Lung (tissue), 12 donors: ENCODE measurements around the gene OCLN. TPM values are rescaled to one million over a fixed set of nuclear protein-coding genes. Genes with fewer than 3 reads are reported as not detected.

ENCODE experiments used
- ATAC-seq: fragments of 200-7000 bp; cut with Tn5 transposase; one replicate; pipeline ENCODE4 v1.9.1; 2020; ENCODE audit warnings: moderate number of reproducible peaks; ENCODE audit not compliant: insufficient read depth, low FRiP score
- DNase-seq, 3 donors: peaks; one replicate each; pipeline ENCODE4 v3.0.0-alpha.2; 2013 to 2017
- H3K27ac ChIP-seq, 2 donors: one replicate each; pipeline ENCODE4 v1.5.1; 2013; ENCODE audit warnings: mild to moderate bottlenecking in 2 of 2, moderate library complexity in 2 of 2, control low read depth in 1 of 2, inconsistent platforms in 1 of 2, low read depth in 1 of 2, low read length in 1 of 2
- H3K27me3 ChIP-seq, 3 donors: one replicate each; pipeline ENCODE4 v1.5.1; 2013; ENCODE audit warnings: low read length in 2 of 3; ENCODE audit not compliant: control insufficient read depth in 3 of 3, insufficient read depth in 3 of 3
- H3K36me3 ChIP-seq, 4 donors: one replicate each; pipeline ENCODE4 v1.5.1; 2013; ENCODE audit warnings: low read length in 4 of 4, mild to moderate bottlenecking in 1 of 4, moderate library complexity in 1 of 4; ENCODE audit not compliant: control insufficient read depth in 4 of 4, insufficient read depth in 4 of 4
- H3K4me1 ChIP-seq, 5 donors: one replicate each; pipeline ENCODE4 v1.5.1; 2013; ENCODE audit warnings: low read length in 5 of 5, mild to moderate bottlenecking in 2 of 5, moderate library complexity in 1 of 5; ENCODE audit not compliant: control insufficient read depth in 5 of 5, insufficient read depth in 5 of 5
- H3K4me3 ChIP-seq: one replicate; pipeline ENCODE4 v1.5.1; 2013; ENCODE audit warnings: mild to moderate bottlenecking, control low read depth, moderate library complexity
- H3K9ac ChIP-seq, 2 donors: one replicate each; pipeline ENCODE4 v1.5.1; 2013; ENCODE audit warnings: low read length in 2 of 2, control low read depth in 1 of 2; ENCODE audit not compliant: insufficient read depth in 1 of 2
- H3K9me3 ChIP-seq, 4 donors: one replicate each; pipeline ENCODE4 v1.5.1; 2013; ENCODE audit warnings: low read length in 3 of 4, mild to moderate bottlenecking in 1 of 4, moderate library complexity in 1 of 4; ENCODE audit not compliant: control insufficient read depth in 4 of 4, insufficient read depth in 3 of 4
- WGBS, 2 donors: extraction: QIAGEN DNeasy Blood & Tissue Kit; methylation state at CpG; one replicate each; pipeline ENCODE4 v1.1.7; 2013; 5-methylcytosine and 5-hydroxymethylcytosine counted together
- polyA plus RNA-seq, 2 donors: library from polyadenylated mRNA; stranded (reverse); fragments of 200-250 nt; gene quantifications; one replicate each; pipeline ENCODE4 v1.2.1, GENCODE V29; 2013
- total RNA-seq, 2 donors: library from RNA; depleted of rRNA in 1 of 2; stranded (reverse); fragments of >200 nt in 1 of 2; gene quantifications; one replicate each; pipeline ENCODE4 v1.2.1, GENCODE V29; 2014 to 2021
- TF ChIP-seq, protein P1 (sequence below): IDR thresholded peaks from 2 replicates; pipeline ENCODE4 v1.5.1; 2012; ENCODE audit warnings: mild to moderate bottlenecking; ENCODE audit errors: control extremely low read depth, extremely low read depth
- donor health status: control.
- donor health status: control.
- donor health status: Bipolar disorder and iron deficiency.
- donor health status: healthy.
- donor health status: DM: yes; HTN: yes; CAD: no.

Gene OCLN
- total and polyA plus RNA-seq, 4 donors: 19.7 to 129 (median 46.6) TPM

DNA sequence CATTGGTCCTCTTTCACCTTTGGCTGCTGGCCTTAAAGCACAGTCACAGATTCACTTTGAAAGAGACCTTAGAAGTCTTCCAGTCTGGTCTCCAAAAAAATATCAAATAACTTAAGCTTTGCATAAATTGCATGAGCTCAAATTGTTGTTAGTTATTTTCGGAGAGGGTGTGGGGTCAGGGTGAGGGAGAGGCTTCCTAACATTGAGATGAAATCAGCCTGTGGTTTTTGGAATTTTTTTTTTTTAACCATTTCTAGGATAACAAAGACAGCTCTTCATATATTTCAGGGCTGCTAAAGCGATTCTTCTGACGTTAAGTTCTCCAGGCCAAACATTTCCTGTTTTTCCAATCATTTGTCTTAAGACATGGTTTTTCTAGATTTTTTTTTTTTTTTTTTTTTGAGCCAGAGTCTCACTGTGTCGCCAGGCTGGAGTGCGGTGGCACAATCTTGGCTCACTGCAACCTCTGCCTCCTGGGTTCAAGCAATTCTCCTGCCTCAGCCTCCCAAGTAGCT lies 4.5 kb downstream of the OCLN start:
- ATAC-seq (no peak), DNase-seq (peak in 1 of 3 donors; percentile 22)
- H3K9ac ChIP-seq: peak overlapping the region in 1 of 2 donors; percentile 16
- peaks cover 0 to 25% (median 24%) of the 10 kb centered on the region in 3 donors for H3K27me3 ChIP-seq
- TF ChIP-seq, protein P1, sequence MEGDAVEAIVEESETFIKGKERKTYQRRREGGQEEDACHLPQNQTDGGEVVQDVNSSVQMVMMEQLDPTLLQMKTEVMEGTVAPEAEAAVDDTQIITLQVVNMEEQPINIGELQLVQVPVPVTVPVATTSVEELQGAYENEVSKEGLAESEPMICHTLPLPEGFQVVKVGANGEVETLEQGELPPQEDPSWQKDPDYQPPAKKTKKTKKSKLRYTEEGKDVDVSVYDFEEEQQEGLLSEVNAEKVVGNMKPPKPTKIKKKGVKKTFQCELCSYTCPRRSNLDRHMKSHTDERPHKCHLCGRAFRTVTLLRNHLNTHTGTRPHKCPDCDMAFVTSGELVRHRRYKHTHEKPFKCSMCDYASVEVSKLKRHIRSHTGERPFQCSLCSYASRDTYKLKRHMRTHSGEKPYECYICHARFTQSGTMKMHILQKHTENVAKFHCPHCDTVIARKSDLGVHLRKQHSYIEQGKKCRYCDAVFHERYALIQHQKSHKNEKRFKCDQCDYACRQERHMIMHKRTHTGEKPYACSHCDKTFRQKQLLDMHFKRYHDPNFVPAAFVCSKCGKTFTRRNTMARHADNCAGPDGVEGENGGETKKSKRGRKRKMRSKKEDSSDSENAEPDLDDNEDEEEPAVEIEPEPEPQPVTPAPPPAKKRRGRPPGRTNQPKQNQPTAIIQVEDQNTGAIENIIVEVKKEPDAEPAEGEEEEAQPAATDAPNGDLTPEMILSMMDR: no peak
- WGBS, 2 donors: 37 to 41% methylated on average over 5 of the region's 5 CpGs
- H3K27ac ChIP-seq: peak overlapping the region in 1 of 2 donors; percentile 67
- peaks cover 0 to 19% (median 2%) of the 10 kb centered on the region in 5 donors for H3K4me1 ChIP-seq
- no peaks in the 10 kb centered on the region for H3K9me3 ChIP-seq
- H3K4me3 ChIP-seq: no peak overlapping the region
- H3K36me3 ChIP-seq: no peaks in the 10 kb centered on the region

DNA sequence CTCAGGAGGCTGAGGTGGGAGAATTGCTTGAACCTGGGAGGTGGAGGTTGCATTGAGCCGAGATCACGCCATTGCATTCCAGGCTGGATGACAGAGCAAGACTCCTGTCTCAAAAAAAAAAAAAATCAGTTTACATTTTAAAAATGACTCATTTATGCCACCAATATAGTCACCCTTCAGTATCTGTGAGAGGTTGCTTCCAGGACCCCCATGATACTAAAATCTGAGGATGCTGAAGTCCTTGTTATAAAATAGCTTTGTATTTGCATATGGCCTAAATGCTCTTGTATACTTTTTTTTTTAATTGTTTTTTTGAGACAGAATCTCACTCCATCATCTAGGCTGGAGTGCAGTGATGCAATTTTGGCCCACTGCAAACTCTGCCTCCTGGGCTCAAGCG lies 5.8 kb downstream of the OCLN start:
- WGBS, 2 donors: 83 to 95% methylated on average over 3 of the region's 3 CpGs
- no peak for DNase-seq

DNA sequence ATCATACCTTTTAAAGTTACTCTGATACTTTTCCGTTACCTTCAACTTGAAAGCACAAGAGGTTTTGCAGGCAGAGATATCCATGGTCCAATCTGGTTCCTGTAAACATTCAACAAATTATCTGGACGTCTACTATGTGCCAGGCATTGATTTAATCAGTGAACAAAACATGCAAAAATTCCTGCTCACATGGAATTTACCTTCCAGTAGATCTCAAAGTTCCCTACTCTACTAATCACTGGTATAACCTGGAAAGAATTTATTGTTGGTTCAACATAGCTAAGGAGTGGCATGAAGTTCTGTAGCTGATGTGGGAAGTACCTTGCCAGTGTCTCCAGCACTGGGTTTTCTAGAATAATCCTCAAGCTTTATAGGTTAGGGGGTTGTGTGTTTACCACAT lies 9.8 kb downstream of the OCLN start:
- no peaks in the 10 kb centered on the region for H3K27me3 ChIP-seq
- 42 to 76% methylated on average over 2 of the region's 2 CpGs for WGBS, 2 donors
- H3K4me3 ChIP-seq: no peak overlapping the region
- no peaks in the 10 kb centered on the region for H3K36me3 ChIP-seq
- DNase-seq (no peak), ATAC-seq (no peak)
- H3K4me1 ChIP-seq: peaks cover 0 to 7% (median 0%) of the 10 kb centered on the region in 5 donors
- H3K9ac ChIP-seq: no peak overlapping the region
- peak overlapping the region in 1 of 2 donors; percentile 85 for H3K27ac ChIP-seq
- no peaks in the 10 kb centered on the region for H3K9me3 ChIP-seq
- TF ChIP-seq, protein P1: no peak

More for the DNA sequence above, 5.8 kb downstream of the OCLN start:
- no peaks in the 10 kb centered on the region for H3K36me3 ChIP-seq
- peaks cover 0 to 21% (median 16%) of the 10 kb centered on the region in 3 donors for H3K27me3 ChIP-seq
- no peak for ATAC-seq
- no peaks in the 10 kb centered on the region for H3K9me3 ChIP-seq
- H3K27ac ChIP-seq: no peak overlapping the region
- H3K4me3 ChIP-seq: no peak overlapping the region
- H3K9ac ChIP-seq: no peak overlapping the region
- TF ChIP-seq, protein P1: no peak
- H3K4me1 ChIP-seq: peaks cover 0 to 7% (median 5%) of the 10 kb centered on the region in 5 donors
